ENCODE measurements around the gene ARHGAP12. TPM values are rescaled to one million over a fixed set of nuclear protein-coding genes. Genes with fewer than 3 reads are reported as not detected.

Gene ARHGAP12
- total RNA-seq, 1 experiment from 2014 or later, result 39.5 TPM

GRCh38 chr10:31902625-31903024 is 26.0 kb downstream of the ARHGAP12 start:
- Mint-ChIP-seq H3K4me3 (no peak overlapping the region), H3K27me3 (ENCODE audit: low read depth) (no peaks in the 10 kb centered on the region), H3K27ac (peak overlapping the region; percentile 40), H3K36me3 (peaks cover 47% of the 10 kb centered on the region), H3K4me1 (peaks cover 32% of the 10 kb centered on the region), H3K9me3 (peaks cover 5% of the 10 kb centered on the region)
- TF ChIP-seq MXD4 (CRISPR knock-in tag; IDR thresholded peaks at IDR 0.05; ENCODE audit: borderline replicate concordance) (no peak), STAT6 (CRISPR knock-in tag; conservative IDR thresholded peaks at IDR 0.05; ENCODE audit: low read depth) (no peak), ZNF138 (CRISPR knock-in tag; conservative IDR thresholded peaks at IDR 0.05) (no peak), FOXJ3 (CRISPR knock-in tag; IDR thresholded peaks at IDR 0.05; ENCODE audit: borderline replicate concordance) (no peak), IRF2 (CRISPR knock-in tag; IDR thresholded peaks at IDR 0.05; ENCODE audit: borderline replicate concordance, low read depth) (no peak), TCF7 (CRISPR knock-in tag; IDR thresholded peaks at IDR 0.05; ENCODE audit: low read depth) (no peak), IRF1 (CRISPR knock-in tag; IDR thresholded peaks at IDR 0.05) (no peak), GRHL2 (CRISPR knock-in tag; IDR thresholded peaks at IDR 0.05; ENCODE audit: insufficient replicate concordance, severe bottlenecking) (no peak), PRRX2 (CRISPR knock-in tag; IDR thresholded peaks at IDR 0.05) (no peak)
- DNase-seq (ENCODE audit: low spot score) (no peak), ATAC-seq (no peak)
- ChIA-PET CTCF (no interaction called here), POLR2A (no interaction called here)

- Mint-ChIP-seq H3K36me3 (peaks cover 28% of the 10 kb centered on the region), H3K27ac (peak overlapping the region; percentile 25), H3K4me3 (no peak overlapping the region), H3K4me1 (peaks cover 52% of the 10 kb centered on the region), H3K9me3 (peaks cover 12% of the 10 kb centered on the region), H3K27me3 (ENCODE audit: low read depth) (no peaks in the 10 kb centered on the region)
- ChIA-PET CTCF (interaction anchor here (1.0 kb wide), 1 partner anchor 78 kb away, joined by 3 read pairs; no protein-coding TSS in a partner anchor), POLR2A (no interaction called here)
- DNase-seq (ENCODE audit: low spot score) (no peak), ATAC-seq (no peak)
- TF ChIP-seq TP53 (CRISPR knock-in tag; IDR thresholded peaks at IDR 0.05), result no peak
- TF ChIP-seq FOXK1 (CRISPR knock-in tag; IDR thresholded peaks at IDR 0.05), result no peak
- TF ChIP-seq ZNF281 (CRISPR knock-in tag; IDR thresholded peaks at IDR 0.05), result no peak
- no peak for TF ChIP-seq EMX1 (CRISPR knock-in tag; IDR thresholded peaks at IDR 0.05)
- TF ChIP-seq ZNF671 (CRISPR knock-in tag; IDR thresholded peaks at IDR 0.05), result no peak
- TF ChIP-seq NFE2L1 (CRISPR knock-in tag; IDR thresholded peaks at IDR 0.05), result no peak
- TF ChIP-seq ZNF138 (CRISPR knock-in tag; conservative IDR thresholded peaks at IDR 0.05), result no peak
- no peak for TF ChIP-seq USF2 (CRISPR knock-in tag; IDR thresholded peaks at IDR 0.05)
- TF ChIP-seq ESRRA (CRISPR knock-in tag; IDR thresholded peaks at IDR 0.05; ENCODE audit: borderline replicate concordance), result no peak
- TF ChIP-seq IRF1 (CRISPR knock-in tag; IDR thresholded peaks at IDR 0.05), result no peak
- TF ChIP-seq MAX (CRISPR knock-in tag; IDR thresholded peaks at IDR 0.05), result no peak
- no peak for TF ChIP-seq PRDM15 (CRISPR knock-in tag; IDR thresholded peaks at IDR 0.05)
- TF ChIP-seq ZNF416 (CRISPR knock-in tag; IDR thresholded peaks at IDR 0.05), result no peak
- TF ChIP-seq PREB (CRISPR knock-in tag; IDR thresholded peaks at IDR 0.05; ENCODE audit: borderline replicate concordance), result no peak
Measured at GRCh38 chr10:31897506-31897905, 31.1 kb downstream of the ARHGAP12 start.
